HG02678 (cell line): ENCODE results near the gene MYO9B.
"Not testable (repeated sequence)": the region's sequence is repeated elsewhere in the genome, so short reads cannot be mapped to it uniquely, and the experiment has no call there.

Experiments
- ATAC-seq: cut with Tn5 transposase; IDR thresholded peaks from one replicate; pipeline ENCODE4 v1.9.1; 2021; ENCODE audit warnings: mild to moderate bottlenecking, moderate library complexity; ENCODE audit not compliant: unreplicated experiment

The MYO9B gene

DNA sequence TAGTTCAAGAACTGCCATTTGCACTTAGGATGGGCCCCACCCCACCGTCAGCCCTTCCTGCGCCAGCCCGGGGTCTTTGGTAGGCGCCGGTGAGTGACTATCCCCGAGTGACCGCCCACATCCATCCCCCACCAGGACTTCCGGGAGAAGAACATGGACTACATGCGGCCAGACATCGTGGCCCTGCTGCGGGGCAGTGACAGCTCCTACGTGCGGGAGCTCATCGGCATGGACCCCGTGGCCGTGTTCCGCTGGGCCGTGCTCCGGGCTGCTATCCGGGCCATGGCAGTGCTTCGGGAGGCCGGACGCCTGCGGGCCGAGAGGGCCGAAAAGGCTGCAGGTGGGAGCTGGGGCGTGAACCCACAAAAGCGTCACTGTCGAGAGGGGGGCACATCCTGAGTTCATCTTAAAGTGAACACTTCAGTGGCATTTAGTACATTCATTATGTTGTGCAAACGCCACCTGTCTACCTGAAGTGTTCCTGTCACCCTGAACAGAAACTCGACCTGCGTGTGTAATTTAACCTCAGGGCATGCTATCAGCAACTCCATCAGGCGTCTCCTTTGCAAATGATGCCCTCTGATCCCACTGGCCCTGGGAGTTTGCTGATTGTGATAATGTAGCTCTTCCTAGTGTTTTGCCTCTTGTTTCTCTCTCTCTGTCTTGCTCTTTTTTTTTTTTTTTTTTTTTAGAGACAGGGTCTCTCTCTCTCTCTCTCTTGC, 97.2 kb downstream of the MYO9B start:
- ATAC-seq: no peak

DNA sequence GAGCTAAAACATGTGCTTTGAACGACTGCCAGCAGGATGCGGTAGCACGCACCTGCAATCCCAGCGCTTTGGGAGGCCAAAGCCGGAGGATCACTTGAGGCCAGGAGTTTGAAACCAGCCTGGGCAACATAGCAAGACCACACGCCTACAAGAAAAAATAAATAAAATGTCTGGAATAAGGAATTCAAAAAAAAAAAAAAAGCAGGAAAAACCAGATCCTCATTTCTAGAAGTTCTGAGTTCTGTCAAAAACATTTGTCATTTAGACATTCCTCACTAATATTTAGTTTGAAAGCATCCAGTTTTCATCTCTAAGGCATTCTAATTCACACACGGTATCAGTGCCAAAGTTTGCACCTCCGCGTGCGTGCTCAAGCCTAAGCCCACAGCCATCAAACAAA, 102.7 kb downstream of the MYO9B start:
- no peak for ATAC-seq

DNA sequence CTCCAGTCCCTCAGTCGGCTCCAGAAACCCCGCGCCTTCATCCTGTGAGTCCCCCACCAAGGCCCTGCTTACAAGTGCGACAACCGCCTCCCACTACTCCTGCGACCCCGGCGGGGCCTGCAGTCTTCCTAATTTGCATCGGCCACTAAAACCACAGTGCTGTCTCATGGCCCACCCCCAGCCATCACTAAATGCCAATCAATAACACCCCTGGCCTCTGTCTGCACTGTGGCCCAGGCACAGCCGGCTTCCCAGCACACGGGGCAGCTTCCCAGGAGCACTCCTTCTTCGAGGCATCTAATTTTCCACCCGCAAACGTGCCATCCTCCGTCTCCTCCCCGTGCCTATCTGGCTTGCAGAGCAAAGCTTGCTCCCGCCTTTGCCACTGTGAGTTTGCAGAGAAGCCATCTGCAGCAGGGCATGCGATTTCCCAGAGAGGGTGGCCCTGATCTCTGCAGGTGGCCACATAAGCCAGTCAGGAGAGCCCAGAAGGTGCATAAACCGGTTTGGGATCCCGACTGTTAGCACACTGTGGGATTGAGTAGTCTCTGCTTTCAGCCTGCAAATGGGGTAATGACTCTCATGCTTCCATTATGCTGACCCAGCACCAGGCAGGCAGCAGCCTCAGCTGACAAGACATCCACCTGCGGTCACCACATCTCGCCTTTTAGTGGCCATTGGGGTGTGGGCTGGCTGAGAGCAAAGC, 105.6 kb downstream of the MYO9B start:
- no peak for ATAC-seq

DNA sequence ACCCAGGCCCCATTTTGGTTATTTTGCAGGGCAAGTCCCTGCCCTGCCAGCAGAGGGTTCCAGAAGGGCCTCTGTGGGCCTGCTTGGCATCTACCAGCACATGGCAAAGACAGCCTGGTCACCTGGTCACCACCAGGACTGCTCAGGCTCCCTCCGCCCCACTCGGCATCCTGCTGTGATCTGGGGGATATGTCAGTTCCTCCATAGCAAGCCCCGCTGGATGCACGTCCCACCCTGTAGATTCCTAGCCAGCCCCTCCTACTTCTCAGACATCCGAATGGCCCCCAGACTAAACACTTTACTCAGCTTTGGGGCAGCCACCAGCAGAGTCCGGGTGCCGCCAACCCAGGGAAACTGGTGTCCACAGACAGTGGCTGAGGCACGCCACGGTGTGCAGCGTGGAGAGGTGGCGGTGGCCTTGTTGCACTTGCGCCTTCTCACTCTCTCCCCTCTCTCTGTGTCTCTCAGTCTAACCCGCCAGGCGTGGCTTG, 107.7 kb downstream of the MYO9B start:
- ATAC-seq: no peak

DNA sequence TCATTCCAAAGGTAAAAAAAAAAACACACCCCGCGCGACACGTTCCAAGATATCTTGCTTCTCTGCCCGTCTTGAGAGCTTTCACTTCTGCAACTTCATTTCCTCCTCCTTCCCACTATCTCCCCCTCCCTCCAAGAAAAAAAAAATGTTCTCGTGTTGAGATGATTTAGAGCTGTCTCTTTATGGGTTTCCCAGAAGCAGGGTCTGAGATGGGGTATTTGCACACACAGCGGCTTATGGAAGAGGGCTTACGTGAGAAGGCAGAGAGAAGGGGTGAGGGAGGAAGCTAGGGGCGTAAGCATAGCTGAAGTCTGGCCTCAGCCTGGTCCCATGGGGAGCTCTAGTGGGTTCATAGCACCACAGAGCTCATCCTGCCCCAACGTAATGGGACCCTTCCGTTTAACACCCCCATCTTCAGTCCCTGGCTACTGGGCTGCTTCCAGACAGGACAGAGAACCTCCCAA, 108.3 kb downstream of the MYO9B start:
- ATAC-seq: peak; percentile 57

DNA sequence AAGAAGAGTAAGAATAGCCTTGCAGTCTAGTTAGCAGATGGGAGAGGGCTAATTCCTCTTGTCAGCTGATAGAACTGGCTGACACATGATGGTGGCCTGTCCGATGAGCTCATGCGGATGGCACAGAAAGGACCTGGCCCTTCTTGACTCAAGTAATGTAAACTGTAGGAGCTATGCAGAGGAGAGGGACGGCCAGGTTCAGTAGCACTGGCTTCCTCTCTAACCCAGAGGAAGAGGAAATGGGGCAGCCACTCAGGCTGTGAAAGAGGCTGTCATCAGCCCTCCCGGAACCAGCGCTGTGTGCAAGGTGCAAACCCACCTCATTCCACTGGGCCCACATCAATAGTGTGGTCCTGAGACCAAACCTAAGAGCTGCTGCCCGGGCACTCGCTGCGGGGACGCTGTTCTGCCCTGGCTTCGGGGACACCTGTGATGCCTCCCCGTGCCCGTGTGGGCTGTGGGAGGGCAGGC, 108.8 kb downstream of the MYO9B start:
- ATAC-seq: no peak

DNA sequence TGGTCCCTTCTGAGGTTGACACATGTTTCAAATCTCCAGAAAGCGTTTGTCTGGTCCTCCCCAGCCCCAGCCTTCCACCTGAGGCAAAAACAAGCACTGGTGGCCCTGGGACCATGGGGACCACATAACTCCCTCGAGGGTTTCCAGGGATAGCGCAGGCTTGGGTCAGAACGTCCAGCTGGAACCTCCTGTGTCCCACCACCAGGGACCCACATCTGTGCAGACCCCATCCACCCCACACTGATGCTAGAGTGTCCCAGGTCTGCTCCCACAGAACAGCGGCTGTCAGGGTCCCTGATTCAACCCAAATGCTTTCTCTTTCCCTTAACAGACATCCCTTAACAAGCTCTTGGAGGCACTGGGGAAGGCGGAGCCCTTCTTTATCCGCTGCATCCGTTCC, 110.0 kb downstream of the MYO9B start:
- no peak for ATAC-seq

DNA sequence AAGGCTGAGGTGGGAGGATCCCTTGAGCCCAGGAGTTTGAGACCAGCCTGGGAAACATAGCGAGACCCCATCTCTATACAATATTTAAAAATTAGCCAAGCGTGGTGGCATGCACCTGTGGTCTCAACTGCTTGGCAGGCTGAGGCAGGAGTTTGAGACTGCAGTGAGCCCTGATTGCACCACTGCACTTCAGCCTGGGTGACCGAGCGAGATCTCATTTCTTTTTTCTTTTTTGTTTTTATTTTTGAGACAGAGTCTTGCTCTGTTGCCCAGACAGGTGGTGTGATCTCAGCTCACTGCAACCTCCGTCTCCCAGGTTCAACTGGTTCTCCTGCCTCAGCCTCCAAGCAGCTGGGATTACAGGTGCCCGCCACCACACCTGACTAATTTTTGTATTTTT, 116.2 kb downstream of the MYO9B start:
- ATAC-seq: not testable (repeated sequence)

DNA sequence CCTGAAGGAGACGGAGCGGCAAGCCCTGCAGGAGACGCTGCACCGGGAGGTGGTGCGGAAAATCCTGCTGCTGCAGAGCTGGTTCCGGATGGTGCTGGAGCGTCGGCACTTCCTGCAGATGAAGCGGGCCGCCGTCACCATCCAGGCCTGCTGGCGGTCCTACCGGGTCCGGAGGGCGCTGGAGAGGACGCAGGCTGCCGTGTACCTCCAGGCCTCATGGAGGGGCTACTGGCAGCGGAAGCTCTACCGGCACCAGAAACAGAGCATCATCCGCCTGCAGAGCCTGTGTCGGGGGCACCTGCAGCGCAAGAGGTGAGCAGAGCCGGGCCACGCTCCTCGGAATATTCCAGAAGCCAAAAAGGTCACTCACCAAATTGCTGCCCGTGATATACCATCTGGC, 117.2 kb downstream of the MYO9B start:
- no peak for ATAC-seq

DNA sequence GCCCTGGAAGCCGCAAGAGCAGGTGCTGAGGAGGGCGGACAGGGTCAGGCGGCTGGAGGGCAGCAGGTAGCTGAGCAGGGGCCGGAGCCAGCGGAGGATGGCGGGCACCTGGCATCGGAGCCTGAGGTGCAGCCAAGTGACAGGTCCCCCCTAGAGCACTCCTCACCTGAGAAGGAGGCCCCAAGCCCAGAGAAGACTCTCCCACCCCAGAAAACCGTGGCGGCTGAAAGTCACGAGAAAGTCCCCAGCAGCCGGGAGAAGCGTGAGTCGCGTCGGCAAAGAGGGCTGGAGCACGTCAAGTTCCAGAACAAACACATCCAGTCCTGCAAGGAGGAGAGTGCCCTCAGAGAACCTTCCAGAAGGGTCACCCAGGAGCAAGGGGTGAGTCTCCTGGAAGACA, 119.0 kb downstream of the MYO9B start:
- no peak for ATAC-seq

DNA sequence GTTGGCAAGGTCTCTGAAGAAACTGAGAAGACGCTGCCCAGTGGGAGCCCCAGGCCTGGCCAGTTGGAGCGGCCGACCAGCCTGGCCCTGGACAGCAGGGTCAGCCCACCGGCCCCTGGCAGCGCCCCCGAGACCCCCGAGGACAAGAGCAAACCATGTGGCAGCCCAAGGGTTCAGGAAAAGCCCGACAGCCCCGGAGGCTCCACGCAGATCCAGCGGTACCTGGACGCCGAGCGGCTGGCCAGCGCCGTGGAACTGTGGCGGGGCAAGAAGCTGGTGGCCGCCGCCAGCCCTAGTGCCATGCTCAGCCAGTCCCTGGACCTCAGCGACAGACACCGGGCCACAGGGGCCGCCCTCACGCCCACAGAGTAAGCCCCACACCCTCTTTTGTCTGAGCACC, 119.5 kb downstream of the MYO9B start:
- no peak for ATAC-seq

DNA sequence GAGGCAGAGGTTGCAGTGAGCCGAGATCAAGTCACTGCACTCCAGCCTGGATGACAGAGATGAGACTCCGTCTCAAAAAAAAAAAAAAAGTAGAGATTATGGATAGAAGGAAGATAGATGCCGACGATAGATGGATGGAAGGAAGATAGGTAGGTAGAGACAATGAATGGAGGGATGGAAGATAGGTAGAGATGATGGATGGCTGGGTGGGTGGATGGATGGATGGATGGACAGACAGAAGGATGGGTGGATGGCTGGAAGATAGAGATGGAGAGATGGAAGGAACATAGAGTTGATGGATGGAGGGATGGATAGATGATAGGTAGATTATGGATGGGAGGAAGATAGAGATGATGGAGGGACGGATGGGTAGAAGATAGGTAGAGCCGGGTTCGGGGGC, 121.0 kb downstream of the MYO9B start:
- no peak for ATAC-seq

DNA sequence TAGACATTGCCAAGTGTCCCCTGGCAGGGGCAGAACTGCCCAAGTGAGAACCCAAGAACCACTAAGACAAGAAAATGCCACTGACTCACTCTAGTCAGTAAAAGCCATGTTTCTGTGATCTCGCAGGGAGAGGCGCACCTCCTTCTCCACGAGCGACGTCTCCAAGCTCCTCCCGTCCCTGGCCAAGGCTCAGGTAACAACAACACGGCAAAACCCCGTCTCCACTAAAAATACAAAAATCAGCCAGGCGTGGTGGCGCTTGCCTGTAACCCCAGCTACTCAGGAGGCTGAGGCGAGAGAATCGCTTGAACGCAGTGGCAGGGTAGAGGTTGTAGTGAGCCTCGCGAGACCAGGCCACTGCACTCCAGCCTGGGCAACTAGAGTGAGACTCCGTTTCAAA, 122.1 kb downstream of the MYO9B start:
- ATAC-seq: no peak

DNA sequence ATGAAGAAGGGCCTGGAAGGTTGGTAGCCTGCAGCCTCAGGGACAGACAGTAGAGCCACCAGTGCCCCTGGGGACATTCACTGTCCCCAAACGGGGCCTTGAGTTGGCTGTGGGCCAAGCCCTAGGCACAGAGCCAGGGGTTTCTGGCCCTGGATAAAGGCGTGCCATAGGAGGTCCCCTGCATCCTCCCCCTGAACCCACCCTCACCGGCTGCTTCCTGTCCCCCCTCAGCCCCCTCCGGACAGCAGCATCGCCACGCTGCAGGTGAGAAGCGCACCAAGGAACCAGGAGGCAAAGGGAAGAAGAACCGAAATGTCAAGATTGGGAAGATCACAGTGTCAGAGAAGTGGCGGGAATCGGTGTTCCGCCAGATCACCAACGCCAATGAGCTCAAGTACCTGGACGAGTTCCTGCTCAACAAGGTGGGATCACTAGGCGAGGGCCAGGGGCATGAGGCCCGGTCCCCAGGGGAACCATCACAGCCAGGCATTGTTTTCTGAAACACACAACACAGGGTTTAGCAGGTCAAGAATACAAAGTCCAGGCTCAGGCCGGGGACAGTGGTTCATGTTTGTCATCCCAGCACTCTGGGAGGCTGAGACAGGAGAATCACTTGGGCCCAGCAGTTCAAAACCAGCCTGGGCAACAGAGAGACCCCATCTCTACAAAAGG, 125.0 kb downstream of the MYO9B start:
- no peak for ATAC-seq

DNA sequence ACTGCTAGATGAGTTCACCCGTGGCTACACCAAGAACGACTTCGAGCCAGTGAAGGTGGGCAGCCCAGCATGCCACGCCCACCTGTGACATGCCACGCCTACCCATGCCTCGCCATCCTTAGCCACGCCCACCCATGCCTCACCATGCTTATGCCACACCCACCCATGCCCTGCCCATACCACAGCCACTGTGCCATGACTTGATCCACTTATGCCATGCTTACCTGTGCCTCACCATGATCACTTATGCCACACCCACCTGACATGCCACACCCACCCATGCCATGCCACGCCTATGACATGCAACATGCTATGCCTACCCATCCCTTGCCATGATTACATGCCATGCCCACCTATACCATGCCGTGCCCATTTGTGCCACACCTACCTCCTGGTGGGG, 126.7 kb downstream of the MYO9B start:
- no peak for ATAC-seq

DNA sequence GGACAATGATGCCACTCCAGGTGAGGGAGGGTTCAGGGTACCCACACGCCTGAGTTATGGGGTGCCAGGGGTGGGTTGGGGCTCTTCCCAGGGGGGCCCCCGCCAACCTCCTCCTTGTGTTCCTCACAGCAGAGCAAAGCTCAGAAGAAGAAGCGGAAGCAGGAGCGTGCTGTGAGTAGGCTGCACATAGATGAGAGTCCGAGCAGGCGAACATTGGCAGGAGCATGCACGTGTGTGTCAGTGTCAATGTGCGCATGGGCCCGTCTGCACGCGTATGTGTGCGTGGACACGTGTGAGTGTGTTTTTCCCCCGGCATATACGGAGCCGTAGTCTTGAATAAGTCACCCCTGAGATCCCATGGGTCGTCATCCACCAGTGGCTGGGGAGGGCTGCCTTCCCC, 127.1 kb downstream of the MYO9B start:
- ATAC-seq: no peak

DNA sequence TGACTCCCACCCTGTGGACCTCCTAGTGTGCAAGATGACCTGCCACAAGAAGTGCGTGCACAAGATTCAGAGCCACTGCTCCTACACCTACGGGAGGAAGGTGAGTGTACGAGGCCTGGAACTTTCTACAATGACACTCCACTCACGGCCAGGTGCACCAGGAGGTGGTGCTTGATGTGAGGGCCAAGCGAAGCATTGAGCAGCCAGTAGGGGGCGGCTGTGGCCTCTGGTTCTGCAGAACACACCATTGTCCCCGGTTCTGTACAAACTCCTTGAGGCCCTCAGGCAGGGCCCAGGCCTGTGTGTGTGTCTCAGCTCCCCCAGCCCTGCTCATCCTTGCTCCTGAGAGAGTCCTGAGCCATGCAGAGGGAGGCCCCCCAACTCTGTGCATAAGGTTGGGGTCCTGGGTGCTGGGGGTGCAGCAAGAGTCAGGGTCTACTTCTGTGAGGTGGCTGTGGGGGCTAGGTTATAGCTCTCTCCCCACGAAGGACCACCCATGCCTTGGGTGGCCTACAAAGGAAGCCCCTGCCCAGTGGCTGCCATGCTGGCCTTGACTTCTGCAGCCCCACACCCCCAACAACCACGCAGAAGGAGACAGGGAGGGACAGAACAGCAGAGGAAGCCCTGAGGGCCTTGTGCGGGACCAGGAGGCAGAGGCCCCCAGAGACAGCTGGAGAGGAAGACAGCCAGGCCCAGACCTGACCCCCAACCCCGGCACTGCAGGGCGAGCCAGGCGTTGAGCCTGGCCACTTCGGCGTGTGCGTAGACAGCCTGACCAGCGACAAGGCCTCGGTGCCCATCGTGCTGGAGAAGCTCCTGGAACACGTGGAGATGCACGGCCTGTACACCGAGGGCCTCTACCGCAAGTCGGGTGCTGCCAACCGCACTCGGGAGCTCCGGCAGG, 129.9 kb downstream of the MYO9B start:
- ATAC-seq: no peak

DNA sequence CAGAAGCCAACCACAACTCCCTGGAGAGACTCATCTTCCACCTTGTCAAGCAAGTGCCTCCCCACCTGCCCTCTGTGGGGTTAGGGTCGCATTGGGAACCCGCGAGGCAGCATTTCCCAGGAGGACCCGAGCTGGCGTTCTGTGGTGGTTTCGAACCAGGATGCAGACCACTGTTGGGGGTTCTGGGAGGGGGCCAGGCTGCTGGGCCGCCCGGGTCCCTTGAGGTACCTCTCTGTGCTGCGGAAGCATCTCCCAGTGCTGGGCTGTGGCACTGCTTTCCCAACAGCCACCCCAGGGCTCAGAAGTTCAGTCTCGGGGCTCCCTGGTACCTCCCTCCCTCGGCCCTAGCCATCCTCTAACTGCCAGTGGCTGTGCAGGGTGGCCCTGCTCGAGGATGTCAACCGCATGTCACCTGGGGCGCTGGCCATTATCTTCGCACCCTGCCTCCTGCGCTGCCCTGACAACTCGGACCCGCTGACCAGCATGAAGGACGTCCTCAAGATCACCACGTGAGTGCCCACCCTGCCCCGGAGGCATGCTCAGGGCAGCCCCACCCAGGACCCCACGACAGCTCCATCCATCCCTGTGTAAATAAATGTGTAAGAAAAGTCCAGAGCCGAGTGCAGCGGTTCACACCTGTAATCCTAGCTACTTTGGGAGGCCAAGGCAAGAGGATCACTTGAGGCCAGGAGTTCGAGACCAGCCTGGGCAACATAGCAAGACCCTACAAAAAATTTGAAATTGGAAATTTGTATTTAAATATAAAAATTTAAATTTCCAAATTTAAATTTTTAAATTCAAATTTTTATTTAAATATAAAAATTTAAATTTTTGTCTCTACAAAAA, 131.4 kb downstream of the MYO9B start:
- no peak for ATAC-seq

DNA sequence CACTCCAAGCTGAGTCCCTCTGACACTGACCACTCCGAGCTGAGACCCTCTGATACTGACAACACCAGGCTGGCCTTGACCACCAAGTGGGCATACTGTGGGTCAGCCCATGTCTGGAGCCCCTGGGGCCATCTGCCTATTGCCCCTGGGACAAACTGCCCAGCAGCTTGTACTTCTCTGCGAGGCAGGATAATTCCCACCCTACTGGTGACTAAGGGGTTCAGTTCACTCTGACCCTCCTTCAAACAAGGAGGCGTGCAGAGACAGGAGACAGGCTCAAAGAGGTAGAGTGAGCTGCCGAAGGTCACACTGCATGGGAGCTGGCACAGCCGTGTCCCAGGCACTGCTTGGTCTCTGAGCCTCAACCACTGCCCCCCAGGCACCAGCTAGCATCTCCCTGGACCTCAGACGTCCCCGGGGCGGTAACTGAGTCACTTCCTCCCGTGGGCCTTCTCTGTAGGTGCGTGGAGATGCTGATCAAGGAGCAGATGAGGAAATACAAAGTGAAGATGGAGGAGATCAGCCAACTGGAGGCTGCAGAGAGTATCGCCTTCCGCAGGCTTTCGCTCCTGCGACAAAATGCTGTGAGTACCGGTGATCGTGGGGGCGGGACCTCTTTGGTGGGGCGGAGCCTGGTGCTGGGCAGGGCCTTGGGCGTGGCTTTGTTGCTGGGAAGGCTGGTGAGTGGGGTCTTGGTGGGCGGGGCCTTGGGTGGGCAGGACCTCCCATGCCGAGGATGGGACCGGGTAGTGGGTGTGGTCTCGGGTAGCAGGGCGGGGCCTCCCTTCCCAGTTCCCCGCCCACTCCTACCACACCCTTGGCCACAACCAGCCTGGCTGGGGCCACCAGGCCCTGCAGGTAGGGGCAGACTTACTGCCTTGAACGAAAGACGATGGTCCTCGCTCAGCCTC, 133.8 kb downstream of the MYO9B start:
- ATAC-seq: no peak
